ENCODE data around the gene SCYGR3.

SCYGR3 gene

DNA sequence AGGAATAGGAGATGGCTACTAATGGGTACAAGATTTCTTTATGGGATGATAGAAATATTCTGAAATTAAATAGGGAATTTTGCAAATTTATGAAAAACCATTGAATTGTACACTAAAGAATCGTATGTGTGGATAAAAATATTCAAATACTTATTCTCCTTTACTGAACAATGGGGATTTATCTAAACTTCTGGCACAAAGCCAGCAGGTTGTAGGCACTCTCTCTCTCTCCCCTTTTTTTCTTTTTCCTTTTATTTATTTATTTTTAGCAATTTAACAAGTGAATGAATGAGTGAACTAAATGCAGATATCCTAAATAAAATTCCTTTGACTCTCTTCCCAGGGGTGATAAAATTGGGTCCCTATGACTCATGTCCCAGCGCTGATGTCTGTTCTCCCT lies 37.8 kb downstream of the SCYGR3 start:
- intact Hi-C loops (cut with DNase I), result no loop called here

DNA sequence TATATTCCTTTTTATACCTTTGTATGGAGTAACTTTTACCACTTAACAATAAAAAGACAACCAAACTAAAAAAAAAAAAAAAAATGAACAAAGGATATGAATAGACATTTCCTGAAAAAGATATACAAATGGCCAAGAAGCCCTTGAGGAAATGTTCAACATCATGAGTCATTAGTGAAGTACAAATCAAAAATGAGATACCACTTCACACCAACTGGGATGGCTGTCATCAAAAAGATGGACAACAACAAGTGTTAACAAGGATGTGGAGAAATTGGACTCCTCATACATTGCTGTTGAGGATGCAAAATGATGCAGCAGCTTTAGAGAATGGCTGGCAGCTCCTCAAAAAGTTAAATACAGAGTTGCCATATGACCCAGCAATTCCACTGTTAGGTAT lies 38.5 kb downstream of the SCYGR3 start:
- no peak for DNase-seq
- intact Hi-C loops (cut with DNase I), result no loop called here

More for the DNA sequence above, 37.8 kb downstream of the SCYGR3 start:
- DNase-seq, result no peak

DNA sequence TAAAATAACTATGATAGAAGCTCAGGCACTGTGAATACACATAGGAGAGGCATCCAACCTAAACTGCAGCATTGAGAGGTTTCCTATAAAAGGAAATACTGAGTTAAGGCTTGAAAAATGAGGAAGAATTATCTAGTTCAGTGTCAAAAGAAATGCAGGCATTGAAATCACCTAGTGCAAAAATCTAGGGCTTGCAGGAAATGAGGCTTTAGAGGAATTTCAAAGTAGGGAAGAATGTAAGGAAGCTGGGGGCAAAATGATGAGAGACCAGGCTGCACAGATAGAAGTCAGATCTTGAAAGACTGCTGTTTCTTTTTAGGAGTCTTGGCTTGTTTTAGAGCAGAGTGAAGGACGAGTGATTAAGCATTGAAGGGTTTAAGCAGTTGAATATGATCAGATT lies 44.0 kb downstream of the SCYGR3 start:
- intact Hi-C loops (cut with DNase I), result no loop called here
- DNase-seq, result no peak

DNA sequence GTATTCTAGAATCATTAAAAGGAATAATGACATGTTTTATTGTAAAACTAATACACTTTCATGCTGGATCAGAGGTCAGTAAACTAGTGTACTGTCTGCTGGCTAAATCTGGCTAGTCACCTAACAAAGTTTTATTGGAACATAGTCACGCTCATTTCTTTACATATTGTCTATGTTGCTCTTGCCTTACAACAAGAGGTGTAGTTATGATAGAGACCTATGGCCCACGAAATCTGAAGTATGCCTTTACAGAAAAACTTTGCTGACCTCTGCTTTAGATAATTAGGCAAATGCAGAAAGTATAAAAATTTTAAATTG lies 45.8 kb downstream of the SCYGR3 start:
- intact Hi-C loops (cut with DNase I), result no loop called here
- DNase-seq, result no peak

DNA sequence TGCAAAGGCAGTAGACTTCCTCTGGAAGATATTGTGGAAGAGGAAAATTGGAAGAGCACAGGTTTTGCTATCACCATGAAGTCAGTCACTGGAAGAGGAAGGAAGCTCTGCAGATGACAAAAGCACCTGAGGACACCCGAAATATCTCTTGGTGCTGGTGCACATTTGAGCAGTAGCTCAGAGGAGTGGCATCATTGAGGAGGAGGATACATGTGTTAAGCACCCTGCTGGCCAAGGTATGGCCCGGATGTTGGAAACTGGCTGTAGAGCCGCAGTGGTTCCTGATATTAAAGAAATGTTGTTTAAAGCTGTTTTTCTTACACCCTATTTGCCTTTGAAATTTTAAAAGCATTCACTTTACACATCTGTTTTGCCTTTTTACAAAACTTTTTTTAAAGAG lies 48.6 kb downstream of the SCYGR3 start:
- no peak for DNase-seq
- intact Hi-C loops (cut with DNase I), result no loop called here

DNA sequence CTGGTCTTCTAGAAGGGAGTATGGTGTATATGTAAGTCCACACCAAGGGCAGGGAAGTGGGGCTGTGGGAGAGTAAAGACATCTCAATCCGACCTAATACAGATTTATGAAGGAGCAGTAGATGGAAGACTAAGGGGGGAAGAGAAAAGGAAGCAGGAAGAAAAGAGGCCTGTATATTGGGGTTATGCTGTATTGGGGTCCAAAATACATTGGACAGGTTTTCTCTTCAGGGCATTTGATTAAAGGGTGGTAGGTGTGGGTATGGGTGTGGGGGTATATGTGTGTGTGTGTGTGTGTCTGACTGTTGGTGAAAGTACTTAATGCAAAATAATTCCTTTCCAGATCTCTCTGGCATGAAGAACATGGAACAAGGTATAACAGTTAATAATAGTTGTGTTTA lies 49.6 kb downstream of the SCYGR3 start:
- DNase-seq, result no peak
- intact Hi-C loops (cut with DNase I), result no loop called here

Data from head of caudate nucleus (tissue), 42 donors.